ENCODE measurements around the gene KDM4C.

DNA sequence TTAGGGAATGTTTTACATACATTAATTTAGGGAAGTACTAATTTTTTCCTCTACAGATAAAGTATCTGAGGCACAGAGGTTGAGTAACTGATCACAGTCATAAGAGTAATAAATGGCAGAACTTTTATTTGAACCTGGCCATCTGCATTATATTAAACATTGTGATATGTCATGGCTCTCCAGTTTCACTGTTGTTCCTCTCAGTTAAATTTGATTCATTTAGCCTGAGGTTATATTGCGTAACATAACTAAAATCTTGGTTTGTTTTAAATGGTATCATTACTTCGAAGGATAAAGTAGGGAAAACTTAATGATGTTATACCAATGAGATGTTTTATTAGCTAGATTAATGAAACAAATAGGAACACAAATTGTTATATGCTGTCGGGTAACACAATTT, 284.4 kb downstream of the KDM4C start:
- no peak for TF ChIP-seq POLR2A (IDR thresholded peaks at IDR 0.05)
- TF ChIP-seq CTCF (IDR thresholded peaks at IDR 0.05 in 8 of 11, conservative IDR thresholded peaks at IDR 0.05 in 3 of 11): no peak
- no peak for TF ChIP-seq POLR2AphosphoS5 (IDR thresholded peaks at IDR 0.05)
